ENCODE data around the gene HEG1.
"Not testable (repeated sequence)": the region's sequence is repeated elsewhere in the genome, so short reads cannot be mapped to it uniquely, and the experiment has no call there.

The HEG1 gene, protein sequence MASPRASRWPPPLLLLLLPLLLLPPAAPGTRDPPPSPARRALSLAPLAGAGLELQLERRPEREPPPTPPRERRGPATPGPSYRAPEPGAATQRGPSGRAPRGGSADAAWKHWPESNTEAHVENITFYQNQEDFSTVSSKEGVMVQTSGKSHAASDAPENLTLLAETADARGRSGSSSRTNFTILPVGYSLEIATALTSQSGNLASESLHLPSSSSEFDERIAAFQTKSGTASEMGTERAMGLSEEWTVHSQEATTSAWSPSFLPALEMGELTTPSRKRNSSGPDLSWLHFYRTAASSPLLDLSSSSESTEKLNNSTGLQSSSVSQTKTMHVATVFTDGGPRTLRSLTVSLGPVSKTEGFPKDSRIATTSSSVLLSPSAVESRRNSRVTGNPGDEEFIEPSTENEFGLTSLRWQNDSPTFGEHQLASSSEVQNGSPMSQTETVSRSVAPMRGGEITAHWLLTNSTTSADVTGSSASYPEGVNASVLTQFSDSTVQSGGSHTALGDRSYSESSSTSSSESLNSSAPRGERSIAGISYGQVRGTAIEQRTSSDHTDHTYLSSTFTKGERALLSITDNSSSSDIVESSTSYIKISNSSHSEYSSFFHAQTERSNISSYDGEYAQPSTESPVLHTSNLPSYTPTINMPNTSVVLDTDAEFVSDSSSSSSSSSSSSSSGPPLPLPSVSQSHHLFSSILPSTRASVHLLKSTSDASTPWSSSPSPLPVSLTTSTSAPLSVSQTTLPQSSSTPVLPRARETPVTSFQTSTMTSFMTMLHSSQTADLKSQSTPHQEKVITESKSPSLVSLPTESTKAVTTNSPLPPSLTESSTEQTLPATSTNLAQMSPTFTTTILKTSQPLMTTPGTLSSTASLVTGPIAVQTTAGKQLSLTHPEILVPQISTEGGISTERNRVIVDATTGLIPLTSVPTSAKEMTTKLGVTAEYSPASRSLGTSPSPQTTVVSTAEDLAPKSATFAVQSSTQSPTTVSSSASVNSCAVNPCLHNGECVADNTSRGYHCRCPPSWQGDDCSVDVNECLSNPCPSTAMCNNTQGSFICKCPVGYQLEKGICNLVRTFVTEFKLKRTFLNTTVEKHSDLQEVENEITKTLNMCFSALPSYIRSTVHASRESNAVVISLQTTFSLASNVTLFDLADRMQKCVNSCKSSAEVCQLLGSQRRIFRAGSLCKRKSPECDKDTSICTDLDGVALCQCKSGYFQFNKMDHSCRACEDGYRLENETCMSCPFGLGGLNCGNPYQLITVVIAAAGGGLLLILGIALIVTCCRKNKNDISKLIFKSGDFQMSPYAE (N-terminal part only)

DNA sequence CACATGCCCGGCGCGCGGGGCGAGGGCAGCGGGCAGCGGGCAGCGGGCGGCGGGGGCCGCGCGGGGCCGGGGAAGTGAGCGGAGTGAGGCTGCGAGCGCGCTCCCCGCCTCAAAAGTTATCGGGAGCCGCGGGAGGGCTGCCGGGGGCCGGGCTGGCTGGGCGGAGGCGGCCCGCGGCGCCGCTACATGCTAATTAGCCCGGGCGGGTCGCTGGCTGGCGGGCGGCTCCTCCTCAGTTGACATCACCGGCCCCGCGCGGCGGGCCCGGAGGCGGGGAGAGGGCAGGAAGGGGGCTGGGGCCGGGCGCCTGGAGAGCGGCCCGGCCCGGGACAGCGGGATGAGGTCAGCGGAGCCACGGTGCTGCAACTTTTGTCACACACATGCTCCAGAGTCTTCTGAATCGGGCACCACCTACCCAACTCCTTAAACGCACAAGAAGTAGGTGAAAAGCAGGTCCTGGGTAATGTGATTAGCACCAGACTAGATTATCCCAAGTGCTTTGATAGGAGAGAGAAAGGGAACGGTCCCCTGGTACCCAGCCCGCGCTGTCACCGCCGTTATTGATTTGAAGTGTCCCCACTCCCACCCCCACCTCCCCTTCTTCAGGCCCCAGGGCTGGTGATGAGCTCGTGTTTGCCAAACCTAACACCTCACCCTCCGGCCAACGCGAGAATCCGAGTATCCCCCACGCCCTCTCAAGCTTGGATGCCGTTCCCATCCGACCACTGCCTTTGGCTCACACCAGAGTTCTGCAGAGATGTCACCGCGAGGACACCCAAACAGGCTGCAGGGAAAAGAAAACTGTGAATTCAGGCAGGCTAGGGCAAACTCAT, at the start of gene HEG1:
TSS of gene HEG1 (minus strand) at position 85 of the 833 bp plus-strand sequence. CDS start 107 bp downstream, outside the sequence.
- Histone ChIP-seq H3K9ac (ENCODE audit: low read depth, low read length) (peak within 1 kb of the TSS; percentile 84), H3K36me3 (ENCODE audit: insufficient read depth, low read length) (no peaks in the 10 kb centered on the region), H3K4me1 (ENCODE audit: insufficient read depth, low read length) (peaks cover 37% of the 10 kb centered on the region), H3K9me3 (ENCODE audit: control insufficient read depth, insufficient read depth, low read length) (no peaks in the 10 kb centered on the region; the same call in 1 of the 2 replicates)

DNA sequence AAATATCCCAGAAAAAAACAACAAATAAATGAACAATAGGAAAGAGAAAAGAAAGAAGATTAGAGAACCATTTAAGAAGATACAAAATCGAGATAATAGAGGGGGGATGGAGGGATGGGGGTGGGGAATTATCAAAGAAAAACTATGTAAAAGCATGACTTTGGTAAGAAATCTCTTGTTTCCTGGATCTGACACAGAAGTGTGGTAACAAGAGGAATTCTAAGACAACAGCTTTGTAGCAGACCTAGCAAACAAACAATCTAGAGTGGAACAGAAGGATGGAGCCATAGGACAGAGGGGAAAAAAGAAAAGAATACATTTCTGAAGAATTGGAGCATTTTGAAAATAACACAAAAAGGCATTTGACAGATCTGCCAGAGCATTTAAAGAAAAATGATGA, 49.3 kb upstream of the HEG1 start:
- H3K9ac ChIP-seq (ENCODE audit: low read depth, low read length): no peak overlapping the region
- no peaks in the 10 kb centered on the region for H3K36me3 ChIP-seq (ENCODE audit: insufficient read depth, low read length)
- H3K9me3 ChIP-seq (ENCODE audit: control insufficient read depth, insufficient read depth, low read length): no peaks in the 10 kb centered on the region
- no peaks in the 10 kb centered on the region for H3K4me1 ChIP-seq (ENCODE audit: insufficient read depth, low read length)

DNA sequence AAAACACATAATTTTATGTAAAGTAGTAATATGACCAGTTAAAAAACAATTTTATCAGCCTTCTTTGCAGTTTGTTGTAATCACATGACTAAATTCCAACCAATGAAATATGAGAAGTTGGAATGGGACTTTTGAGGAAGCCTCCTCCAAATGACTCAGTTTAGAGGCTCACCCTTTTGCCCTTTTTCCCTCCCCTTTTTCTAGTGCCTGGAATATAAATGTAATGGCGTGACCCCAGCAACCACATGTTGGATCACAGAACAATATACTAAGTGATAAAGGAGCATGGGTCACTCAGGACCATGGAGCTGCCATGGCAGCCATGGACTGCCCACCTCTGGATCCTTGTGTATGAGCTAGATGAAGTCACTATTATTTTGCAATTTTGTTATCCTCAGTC, 48.8 kb upstream of the HEG1 start:
- Histone ChIP-seq H3K9ac (ENCODE audit: low read depth, low read length) (no peak overlapping the region), H3K36me3 (ENCODE audit: insufficient read depth, low read length) (no peaks in the 10 kb centered on the region), H3K4me1 (ENCODE audit: insufficient read depth, low read length) (no peaks in the 10 kb centered on the region), H3K9me3 (ENCODE audit: control insufficient read depth, insufficient read depth, low read length) (no peaks in the 10 kb centered on the region)

DNA sequence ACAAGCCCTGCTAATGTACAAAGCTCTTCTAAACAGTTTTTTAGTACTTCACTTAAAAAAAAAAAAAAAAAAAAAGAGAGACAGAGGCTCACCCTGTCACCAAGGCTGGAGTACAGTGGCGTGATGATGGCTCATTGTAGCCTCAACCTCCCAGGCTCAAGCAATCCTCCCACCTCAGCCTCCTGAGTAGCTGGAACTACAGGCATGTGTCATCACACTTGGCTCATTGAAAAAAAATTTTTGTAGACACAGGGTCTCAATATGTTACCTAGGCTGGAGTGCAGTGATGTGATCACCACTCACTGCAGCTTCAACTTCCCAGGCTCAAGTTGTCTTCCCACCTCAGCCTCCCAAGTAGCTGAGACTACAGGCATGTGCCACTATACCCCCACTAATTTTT, 47.6 kb upstream of the HEG1 start:
- H3K4me1 ChIP-seq (ENCODE audit: insufficient read depth, low read length): 0 out of 2 replicates have a peak, but pooled peaks cover 4% of the 10 kb centered on the region
- no peaks in the 10 kb centered on the region for H3K9me3 ChIP-seq (ENCODE audit: control insufficient read depth, insufficient read depth, low read length)
- H3K9ac ChIP-seq (ENCODE audit: low read depth, low read length): no peak overlapping the region
- H3K36me3 ChIP-seq (ENCODE audit: insufficient read depth, low read length): no peaks in the 10 kb centered on the region

DNA sequence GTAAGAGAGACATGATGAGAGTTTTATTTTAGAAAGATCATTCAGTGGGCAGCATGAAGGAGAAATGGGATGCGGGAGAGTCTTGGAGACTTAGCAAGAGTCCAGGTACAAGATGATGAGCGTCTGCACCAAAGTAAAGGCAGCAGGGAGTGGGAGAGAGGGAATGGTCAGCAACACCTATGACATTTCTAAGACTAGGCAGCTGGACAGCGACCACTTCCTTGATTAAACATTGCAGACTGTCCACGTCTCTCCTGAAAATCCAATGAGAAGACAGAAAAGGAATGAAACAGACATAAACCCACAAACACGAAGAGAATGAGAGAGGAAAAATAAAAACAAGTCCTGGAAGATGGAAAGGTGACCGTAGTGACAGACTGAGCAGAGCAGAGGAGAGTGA, 46.7 kb upstream of the HEG1 start:
- Histone ChIP-seq H3K36me3 (ENCODE audit: insufficient read depth, low read length) (no peaks in the 10 kb centered on the region), H3K9ac (ENCODE audit: low read depth, low read length) (no peak overlapping the region), H3K9me3 (ENCODE audit: control insufficient read depth, insufficient read depth, low read length) (no peaks in the 10 kb centered on the region), H3K4me1 (ENCODE audit: insufficient read depth, low read length) (0 out of 2 replicates have a peak, but pooled peaks cover 4% of the 10 kb centered on the region)

DNA sequence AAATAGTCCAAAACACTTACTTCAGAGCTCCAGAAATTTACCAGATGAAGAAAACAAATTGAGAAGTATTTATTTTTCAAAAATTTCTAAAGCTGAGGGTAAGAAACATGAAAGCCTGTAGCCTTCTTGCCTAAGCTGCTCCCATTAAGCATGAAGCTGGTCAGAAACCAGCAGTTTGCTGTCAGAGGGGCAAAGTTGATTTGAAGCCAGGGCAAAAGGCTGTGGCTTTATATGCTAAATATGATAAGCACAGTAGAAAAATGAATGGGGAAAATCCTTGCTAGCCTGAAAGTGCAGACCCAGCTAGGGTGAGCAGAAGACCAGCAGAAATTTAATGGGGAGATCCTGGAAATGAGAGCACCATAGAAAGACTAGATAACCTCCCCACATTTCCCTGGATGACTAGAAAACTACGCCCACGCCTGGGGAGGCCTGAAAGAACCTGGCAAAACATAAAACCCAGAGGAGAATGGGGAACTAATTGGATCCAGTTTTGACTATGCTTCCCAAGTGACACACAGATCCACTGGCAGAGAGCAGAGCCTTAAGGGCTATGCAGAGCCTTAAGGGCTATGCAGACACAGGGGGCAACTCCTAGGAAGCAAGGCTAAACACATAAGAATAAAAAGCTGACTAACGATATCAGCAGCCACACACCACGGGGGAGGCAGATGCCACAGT, 43.0 kb upstream of the HEG1 start:
- H3K4me1 ChIP-seq (ENCODE audit: insufficient read depth, low read length): 0 out of 2 replicates have a peak, but pooled peaks cover 4% of the 10 kb centered on the region
- H3K36me3 ChIP-seq (ENCODE audit: insufficient read depth, low read length): no peaks in the 10 kb centered on the region
- H3K9ac ChIP-seq (ENCODE audit: low read depth, low read length): no peak overlapping the region
- no peaks in the 10 kb centered on the region for H3K9me3 ChIP-seq (ENCODE audit: control insufficient read depth, insufficient read depth, low read length)

DNA sequence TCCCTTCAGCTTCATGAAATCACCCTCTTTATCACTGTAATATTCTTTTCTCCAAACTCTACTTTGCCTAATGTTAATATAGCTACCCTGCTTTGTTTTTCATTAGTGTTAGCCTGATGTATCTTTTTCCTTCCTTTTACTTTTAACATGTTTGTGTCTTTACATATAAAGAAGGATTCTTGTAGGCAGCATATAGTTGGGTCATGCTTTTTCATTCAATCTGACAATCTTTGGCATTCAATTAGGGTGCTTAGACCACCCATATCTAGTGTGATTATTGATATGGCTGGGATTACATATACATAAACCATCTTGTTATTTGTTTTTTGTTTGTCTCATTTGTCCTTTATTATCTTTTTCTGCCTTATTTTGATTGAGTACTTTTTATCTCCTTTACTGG, 34.9 kb upstream of the HEG1 start:
- H3K9me3 ChIP-seq (ENCODE audit: control insufficient read depth, insufficient read depth, low read length): no peaks in the 10 kb centered on the region
- no peak overlapping the region for H3K9ac ChIP-seq (ENCODE audit: low read depth, low read length)
- no peaks in the 10 kb centered on the region for H3K36me3 ChIP-seq (ENCODE audit: insufficient read depth, low read length)
- H3K4me1 ChIP-seq (ENCODE audit: insufficient read depth, low read length): no peaks in the 10 kb centered on the region

DNA sequence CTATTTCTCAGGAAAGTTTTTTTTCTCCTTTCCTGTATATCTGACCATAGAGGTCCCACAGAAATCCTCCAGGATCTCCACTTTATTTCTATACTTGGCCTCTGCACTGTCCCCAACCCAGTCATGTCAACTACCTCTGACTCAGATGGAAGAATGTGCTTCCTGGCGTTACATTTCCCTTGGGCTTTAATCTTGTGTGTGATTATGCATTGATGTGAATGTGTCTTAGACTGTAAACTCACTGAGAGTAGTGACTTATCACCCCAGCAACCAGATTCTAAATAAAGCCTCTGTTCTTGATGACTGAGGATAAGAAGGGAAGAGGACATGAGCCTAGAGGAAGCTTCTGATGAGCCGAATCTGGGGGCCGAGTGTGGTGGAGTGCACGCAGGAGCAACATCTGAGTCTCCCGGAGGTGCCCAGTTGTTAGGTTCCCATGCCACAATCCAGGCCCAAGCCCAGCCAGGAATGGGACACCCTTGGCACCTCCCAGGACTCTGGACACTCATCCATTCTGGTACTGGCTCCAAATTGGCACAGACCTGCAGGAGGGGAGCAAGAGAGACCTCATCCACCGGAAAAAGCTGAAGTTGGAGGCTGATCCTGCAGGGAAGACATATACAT, 32.1 kb upstream of the HEG1 start:
- Histone ChIP-seq H3K4me1 (ENCODE audit: insufficient read depth, low read length) (no peaks in the 10 kb centered on the region), H3K9me3 (ENCODE audit: control insufficient read depth, insufficient read depth, low read length) (no peaks in the 10 kb centered on the region), H3K36me3 (ENCODE audit: insufficient read depth, low read length) (no peaks in the 10 kb centered on the region), H3K9ac (ENCODE audit: low read depth, low read length) (no peak overlapping the region)

DNA sequence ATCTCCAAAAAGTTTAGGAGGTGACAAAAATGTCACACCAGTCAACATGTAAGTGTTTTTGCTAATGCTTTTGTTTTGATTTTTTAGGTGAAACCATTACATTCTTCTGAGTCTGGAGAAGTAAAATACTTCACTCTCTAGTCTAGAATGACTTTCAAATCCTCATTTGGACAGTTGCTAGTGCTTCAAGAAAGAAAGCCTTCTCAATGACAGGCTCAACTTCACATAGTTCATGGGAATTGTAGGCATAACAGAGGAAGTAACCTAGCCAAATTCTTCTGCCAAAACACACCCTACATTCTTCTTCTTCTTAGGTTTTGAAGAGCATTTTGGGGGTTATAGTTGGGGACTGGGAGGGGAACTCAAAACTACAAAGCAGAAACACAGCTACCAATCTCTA, 29.4 kb upstream of the HEG1 start:
- H3K36me3 ChIP-seq (ENCODE audit: insufficient read depth, low read length): no peaks in the 10 kb centered on the region
- no peaks in the 10 kb centered on the region for H3K4me1 ChIP-seq (ENCODE audit: insufficient read depth, low read length)
- H3K9me3 ChIP-seq (ENCODE audit: control insufficient read depth, insufficient read depth, low read length): no peaks in the 10 kb centered on the region
- H3K9ac ChIP-seq (ENCODE audit: low read depth, low read length): no peak overlapping the region

DNA sequence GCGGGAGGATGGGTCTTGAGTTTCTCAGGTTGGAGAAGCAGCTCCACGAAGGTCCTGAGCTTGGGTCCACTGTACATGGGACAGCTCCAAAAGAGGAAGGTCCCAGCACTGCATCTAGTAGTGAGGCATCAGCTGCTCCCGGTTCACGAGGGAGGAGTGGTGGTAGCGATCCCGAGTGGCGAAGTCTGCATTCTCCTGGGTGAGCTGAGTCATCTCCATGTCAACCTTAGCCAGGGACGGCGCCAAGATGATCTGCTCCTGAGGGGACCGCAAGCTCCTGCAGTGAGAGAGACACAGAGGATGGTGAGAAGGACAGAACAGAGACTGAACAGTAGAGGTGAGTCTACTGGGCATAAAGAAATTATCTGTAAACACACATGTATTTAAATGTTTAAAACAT, 28.0 kb upstream of the HEG1 start:
- Histone ChIP-seq H3K9ac (ENCODE audit: low read depth, low read length) (no peak overlapping the region), H3K36me3 (ENCODE audit: insufficient read depth, low read length) (no peaks in the 10 kb centered on the region), H3K4me1 (ENCODE audit: insufficient read depth, low read length) (no peaks in the 10 kb centered on the region), H3K9me3 (ENCODE audit: control insufficient read depth, insufficient read depth, low read length) (no peaks in the 10 kb centered on the region)

DNA sequence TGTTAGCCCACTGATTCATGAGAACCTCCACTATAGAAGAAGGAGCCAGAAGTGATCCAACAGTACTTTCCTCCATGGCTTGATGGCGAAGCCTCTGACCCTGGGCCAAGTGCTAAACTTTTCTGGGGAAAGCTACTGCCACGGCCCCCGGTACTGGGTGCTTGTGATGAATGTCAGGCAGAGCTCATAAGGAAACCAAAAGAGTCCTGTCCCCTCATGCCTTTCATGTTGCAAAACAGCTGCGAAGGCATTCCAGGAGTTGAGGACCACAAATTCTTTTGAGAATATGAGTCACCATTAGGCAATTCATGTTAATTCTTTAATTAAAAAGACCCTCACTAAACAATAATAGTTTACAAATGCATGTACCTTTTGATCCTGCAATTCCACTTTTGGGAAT, 26.5 kb upstream of the HEG1 start:
- H3K4me1 ChIP-seq (ENCODE audit: insufficient read depth, low read length); H3K36me3 ChIP-seq (ENCODE audit: insufficient read depth, low read length); H3K9me3 ChIP-seq (ENCODE audit: control insufficient read depth, insufficient read depth, low read length); H3K9ac ChIP-seq (ENCODE audit: low read depth, low read length): not testable (repeated sequence)

DNA sequence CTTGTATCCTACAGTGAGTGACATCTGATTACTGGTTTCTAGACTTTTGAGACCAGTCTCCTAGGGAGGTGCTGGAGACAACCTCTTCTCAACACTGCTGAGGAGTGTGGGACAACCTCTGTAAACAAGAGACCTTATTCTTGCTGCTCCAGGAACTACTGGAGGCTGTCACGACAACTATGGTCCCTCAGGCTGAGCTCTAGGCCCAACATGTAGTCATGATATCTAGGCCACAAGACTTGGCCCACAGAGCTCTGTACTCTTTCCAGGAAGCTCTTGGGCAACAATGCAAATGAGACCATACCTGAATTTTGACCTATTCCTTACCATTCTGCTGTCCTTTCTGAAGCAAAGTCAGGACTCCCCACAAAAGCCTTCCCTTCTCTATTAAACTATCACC, 24.3 kb upstream of the HEG1 start:
- no peaks in the 10 kb centered on the region for H3K36me3 ChIP-seq (ENCODE audit: insufficient read depth, low read length)
- H3K4me1 ChIP-seq (ENCODE audit: insufficient read depth, low read length): 0 out of 2 replicates have a peak, but pooled peaks cover 4% of the 10 kb centered on the region

DNA sequence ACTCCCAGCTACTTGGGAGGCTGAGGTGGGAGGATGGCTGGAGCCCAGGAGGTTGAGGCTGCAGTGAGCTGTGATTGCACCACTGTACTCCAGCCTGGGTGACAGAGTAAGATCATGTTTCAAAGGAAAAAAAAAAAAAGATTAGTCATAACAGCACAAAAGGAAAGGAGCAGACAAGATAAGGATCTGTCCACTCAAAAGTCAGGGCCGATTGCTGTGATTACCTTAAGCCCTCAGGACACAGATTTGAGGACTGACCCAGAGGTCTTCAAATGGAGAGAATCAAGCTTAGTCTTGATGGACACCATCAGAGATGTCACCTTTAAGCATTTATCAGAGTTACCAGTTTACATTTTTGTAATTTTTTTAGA, 23.9 kb upstream of the HEG1 start:
- Histone ChIP-seq H3K9me3 (ENCODE audit: control insufficient read depth, insufficient read depth, low read length) (no peaks in the 10 kb centered on the region), H3K4me1 (ENCODE audit: insufficient read depth, low read length) (0 out of 2 replicates have a peak, but pooled peaks cover 4% of the 10 kb centered on the region), H3K36me3 (ENCODE audit: insufficient read depth, low read length) (no peaks in the 10 kb centered on the region), H3K9ac (ENCODE audit: low read depth, low read length) (no peak overlapping the region)

More for the DNA sequence above, 24.3 kb upstream of the HEG1 start:
- Histone ChIP-seq H3K9me3 (ENCODE audit: control insufficient read depth, insufficient read depth, low read length) (no peaks in the 10 kb centered on the region), H3K9ac (ENCODE audit: low read depth, low read length) (no peak overlapping the region)

Data from ES-I3 (cell line).